Caco-2 (cell line): ENCODE measurements around the gene PDXDC1. TPM values are rescaled to one million over a fixed set of nuclear protein-coding genes. Genes with fewer than 3 reads are reported as not detected.
"Not testable (repeated sequence)": the region's sequence is repeated elsewhere in the genome, so short reads cannot be mapped to it uniquely, and the experiment has no call there.

Source experiments
- BruUV-seq: library from RNA; stranded (reverse); fragments of 400-500 nt; replicated peaks from 2 replicates; lab custom pipeline; 2021; lab: Mats Ljungman, UMichigan
- CTCF ChIA-PET: fragments of 300-600 bp; sonication (Branson Sonifier 250); formaldehyde crosslinking; loops from one replicate; lab custom pipeline; 2022; ENCODE audit warnings: antibody characterized with exemption; lab: Charles Lee
- POLR2A ChIA-PET: fragments of 300-600 bp; sonication (Branson Sonifier 250); formaldehyde crosslinking; loops from one replicate; lab custom pipeline; 2022; ENCODE audit warnings: antibody characterized with exemption; lab: Charles Lee
- DNase-seq, 2 experiments: peaks; one replicate each; pipeline versions ENCODE4 v3.0.0 to v3.0.0-alpha.2; 2020 to 2022
- H3K27me3 ChIP-seq: replicated peaks from 2 replicates; pipeline ENCODE4 v1.6.0; 2011; ENCODE audit warnings: low read length; ENCODE audit not compliant: control insufficient read depth, insufficient read depth
- H3K36me3 ChIP-seq: 2 replicates; pipeline ENCODE4 v1.5.1; 2011; ENCODE audit warnings: low read length; ENCODE audit not compliant: control insufficient read depth, insufficient read depth
- H3K4me1 ChIP-seq: fragments of 250-450 bp; sonication (Bioruptor Pico); 2 replicates; pipeline ENCODE4 v1.5.1; 2020; ENCODE audit warnings: mild to moderate bottlenecking
- H3K4me3 ChIP-seq: 2 replicates; pipeline ENCODE4 v1.5.1; 2011; ENCODE audit warnings: low read depth, mild to moderate bottlenecking, control low read depth, low read length
- H3K9me3 ChIP-seq: fragments of 250-450 bp; sonication (Bioruptor Pico); 2 replicates; pipeline ENCODE4 v1.5.1; 2020; ENCODE audit warnings: mild to moderate bottlenecking, moderate library complexity
- H3K27ac Mint-ChIP-seq: one replicate; pipeline ENCODE4 v1.8.0; 2022; ENCODE audit warnings: mixed read lengths; ENCODE audit not compliant: unreplicated experiment
- H3K27me3 Mint-ChIP-seq: one replicate; pipeline ENCODE4 v1.8.0; 2022; ENCODE audit warnings: mixed read lengths; ENCODE audit not compliant: insufficient read depth, unreplicated experiment
- H3K36me3 Mint-ChIP-seq: one replicate; pipeline ENCODE4 v1.8.0; 2022; ENCODE audit warnings: mild to moderate bottlenecking, mixed read lengths; ENCODE audit not compliant: insufficient read depth, unreplicated experiment
- H3K4me1 Mint-ChIP-seq: one replicate; pipeline ENCODE4 v1.8.0; 2022; ENCODE audit warnings: low read depth, mixed read lengths; ENCODE audit not compliant: unreplicated experiment
- H3K4me3 Mint-ChIP-seq: one replicate; pipeline ENCODE4 v1.8.0; 2022; ENCODE audit warnings: mild to moderate bottlenecking, moderate library complexity, mixed read lengths; ENCODE audit not compliant: unreplicated experiment
- H3K9me3 Mint-ChIP-seq: one replicate; pipeline ENCODE4 v1.8.0; 2022; ENCODE audit warnings: mixed read lengths; ENCODE audit not compliant: unreplicated experiment
- intact Hi-C: fragments of 100-400 bp; cut with micrococcal nuclease; formaldehyde crosslinking; loops from one replicate; pipeline ENCODE4 v1.10.0; 2022; ENCODE audit not compliant: unreplicated experiment
- total RNA-seq: library from RNA; stranded (reverse); gene quantifications from 2 replicates; pipeline ENCODE4 v1.2.3, GENCODE V29; 2022
- TF ChIP-seq, protein P1 (sequence below), 2 experiments: fragments of 200-600 bp in 1 of 2; IDR thresholded peaks; 1 replicate in 1 of 2; 2 replicates in 1 of 2; pipeline versions ENCODE4 v1.5.1 to v1.8.0; 2011 to 2022; ENCODE audit warnings: antibody characterized with exemption in 1 of 2, control low read depth in 1 of 2, inconsistent platforms in 1 of 2, low read depth in 1 of 2, low read length in 1 of 2, mild to moderate bottlenecking in 1 of 2, moderate library complexity in 1 of 2; ENCODE audit not compliant: insufficient read depth in 1 of 2, severe bottlenecking in 1 of 2, unreplicated experiment in 1 of 2

The PDXDC1 gene
- total RNA-seq, 1 experiment from 2014 or later: 139 TPM

DNA sequence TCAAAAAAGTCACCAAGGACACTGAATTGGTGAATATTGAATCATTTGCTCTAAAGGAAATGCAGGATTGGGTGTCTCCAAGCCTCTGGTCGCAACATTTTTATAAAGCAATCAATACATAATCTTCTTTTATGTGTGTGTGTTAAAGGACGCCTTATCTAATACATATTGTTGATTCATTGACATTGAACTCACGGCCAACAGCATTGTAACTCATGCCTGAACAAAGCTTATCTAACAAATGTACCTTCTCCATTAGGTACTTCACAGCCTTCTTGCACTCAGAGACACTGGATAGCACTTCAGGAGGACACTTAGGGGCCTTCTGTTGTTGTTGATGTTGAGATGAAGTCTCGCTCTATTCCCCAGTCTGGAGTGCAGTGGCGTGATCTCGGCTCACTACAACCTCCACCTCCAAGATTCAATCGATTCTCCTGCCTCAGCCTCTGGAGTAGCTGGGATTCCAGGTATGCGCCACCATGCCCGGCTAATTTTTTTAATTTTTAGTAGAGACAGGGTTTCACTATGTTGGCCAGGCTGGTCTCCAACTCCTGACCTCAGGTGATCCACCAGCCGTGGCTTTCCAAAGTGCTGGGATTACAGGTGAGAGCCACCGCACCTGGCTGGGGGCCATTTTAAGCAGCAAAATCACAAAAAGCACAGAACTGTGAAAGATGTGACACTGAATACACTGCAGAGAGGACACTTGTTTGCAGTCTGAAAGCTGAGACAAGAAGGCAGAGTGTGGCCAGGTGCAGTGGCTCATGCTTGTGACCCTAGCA, 13.2 kb upstream of the PDXDC1 start:
- TF ChIP-seq, protein P1, sequence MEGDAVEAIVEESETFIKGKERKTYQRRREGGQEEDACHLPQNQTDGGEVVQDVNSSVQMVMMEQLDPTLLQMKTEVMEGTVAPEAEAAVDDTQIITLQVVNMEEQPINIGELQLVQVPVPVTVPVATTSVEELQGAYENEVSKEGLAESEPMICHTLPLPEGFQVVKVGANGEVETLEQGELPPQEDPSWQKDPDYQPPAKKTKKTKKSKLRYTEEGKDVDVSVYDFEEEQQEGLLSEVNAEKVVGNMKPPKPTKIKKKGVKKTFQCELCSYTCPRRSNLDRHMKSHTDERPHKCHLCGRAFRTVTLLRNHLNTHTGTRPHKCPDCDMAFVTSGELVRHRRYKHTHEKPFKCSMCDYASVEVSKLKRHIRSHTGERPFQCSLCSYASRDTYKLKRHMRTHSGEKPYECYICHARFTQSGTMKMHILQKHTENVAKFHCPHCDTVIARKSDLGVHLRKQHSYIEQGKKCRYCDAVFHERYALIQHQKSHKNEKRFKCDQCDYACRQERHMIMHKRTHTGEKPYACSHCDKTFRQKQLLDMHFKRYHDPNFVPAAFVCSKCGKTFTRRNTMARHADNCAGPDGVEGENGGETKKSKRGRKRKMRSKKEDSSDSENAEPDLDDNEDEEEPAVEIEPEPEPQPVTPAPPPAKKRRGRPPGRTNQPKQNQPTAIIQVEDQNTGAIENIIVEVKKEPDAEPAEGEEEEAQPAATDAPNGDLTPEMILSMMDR (IDR thresholded peaks at IDR 0.05; ENCODE audit: insufficient read depth in 1 of 2, low read depth in 1 of 2, low read length in 1 of 2, severe bottlenecking in 1 of 2, unreplicated experiment in 1 of 2): no peak
- no peak overlapping the region for H3K27ac Mint-ChIP-seq
- Histone ChIP-seq H3K4me3 (no peak overlapping the region), H3K27me3 (no peaks in the 10 kb centered on the region), H3K9me3 (no peaks in the 10 kb centered on the region), H3K4me1 (no peaks in the 10 kb centered on the region), H3K36me3 (no peaks in the 10 kb centered on the region)
- ChIA-PET CTCF (no interaction called here), POLR2A (no interaction called here)
- BruUV-seq: no TSS peak
- no peak overlapping the region for H3K4me3 Mint-ChIP-seq
- no peaks in the 10 kb centered on the region for H3K36me3 Mint-ChIP-seq
- intact Hi-C loops: no loop called here
- no peaks in the 10 kb centered on the region for H3K4me1 Mint-ChIP-seq
- no peaks in the 10 kb centered on the region for H3K27me3 Mint-ChIP-seq
- no peak for DNase-seq
- no peaks in the 10 kb centered on the region for H3K9me3 Mint-ChIP-seq

DNA sequence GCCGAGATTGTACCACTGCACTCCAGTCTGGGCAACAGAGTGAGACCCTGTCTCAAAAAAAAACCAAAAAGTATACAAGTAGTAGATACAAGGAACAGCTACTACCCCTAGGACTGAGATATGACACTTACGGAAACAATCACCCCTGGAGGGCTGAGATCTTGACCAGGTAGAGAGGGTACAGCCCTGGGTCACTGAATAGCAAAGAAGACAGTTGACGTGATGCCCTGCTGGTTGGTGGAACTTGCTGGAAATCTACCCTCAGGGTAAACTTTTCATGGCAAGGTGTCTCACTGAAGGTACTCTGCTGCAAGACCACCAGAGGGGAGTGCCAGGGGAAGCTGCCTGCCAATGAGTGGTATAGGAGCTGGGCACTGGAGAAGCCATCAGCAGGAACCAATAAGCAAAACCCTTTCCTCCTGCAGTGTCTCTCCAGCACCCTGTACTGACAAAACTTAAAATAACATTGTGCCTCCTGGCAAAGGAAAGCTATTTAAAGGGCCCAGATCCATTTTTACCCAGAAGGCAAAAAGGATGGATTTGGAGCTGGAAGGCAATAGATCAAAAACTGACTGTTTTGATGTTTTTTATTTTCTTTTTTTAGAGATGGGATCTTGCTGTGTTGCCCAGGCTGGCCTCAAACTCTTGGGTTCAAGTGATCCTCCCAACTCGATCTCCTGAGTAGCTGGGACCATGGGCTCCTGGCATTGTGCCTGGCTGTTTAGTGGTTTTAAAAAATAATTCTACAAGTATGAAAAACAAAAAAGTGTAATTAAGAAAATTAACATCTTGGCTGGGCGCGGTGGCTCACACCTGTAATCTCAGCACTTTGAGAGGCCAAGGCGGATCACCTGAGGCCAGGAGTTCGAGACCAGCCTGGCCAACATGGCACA, 11.3 kb upstream of the PDXDC1 start:
- no peak overlapping the region for H3K4me3 ChIP-seq
- Mint-ChIP-seq H3K4me1 (no peaks in the 10 kb centered on the region), H3K27me3 (no peaks in the 10 kb centered on the region), H3K9me3 (no peaks in the 10 kb centered on the region), H3K4me3 (no peak overlapping the region), H3K27ac (no peak overlapping the region), H3K36me3 (no peaks in the 10 kb centered on the region)
- H3K9me3 ChIP-seq: no peaks in the 10 kb centered on the region
- H3K27me3 ChIP-seq: no peaks in the 10 kb centered on the region
- no peaks in the 10 kb centered on the region for H3K4me1 ChIP-seq
- intact Hi-C loops: no loop called here
- no TSS peak for BruUV-seq
- TF ChIP-seq, protein P1 (IDR thresholded peaks at IDR 0.05; ENCODE audit: insufficient read depth in 1 of 2, low read depth in 1 of 2, low read length in 1 of 2, severe bottlenecking in 1 of 2, unreplicated experiment in 1 of 2): no peak
- H3K36me3 ChIP-seq: no peaks in the 10 kb centered on the region
- ChIA-PET POLR2A (no interaction called here), CTCF (no interaction called here)
- no peak for DNase-seq

DNA sequence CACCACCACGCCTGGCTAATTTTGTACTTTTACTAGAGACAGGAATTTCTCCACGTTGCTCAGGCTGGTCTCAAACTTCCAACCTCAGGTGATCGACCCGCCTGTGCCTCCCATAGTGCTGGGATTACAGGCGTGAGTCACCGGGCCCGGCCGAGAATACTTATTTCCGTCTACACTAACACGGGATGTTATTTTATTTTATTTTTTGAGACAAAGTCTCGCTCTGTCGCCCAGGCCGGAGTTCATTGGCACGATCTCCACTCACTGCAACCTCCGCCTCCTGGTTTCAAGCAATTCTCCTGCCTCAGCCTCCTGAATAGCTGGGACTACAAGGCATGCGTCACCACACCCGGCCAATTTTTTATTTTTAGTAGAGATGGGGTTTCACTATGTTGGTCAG, 9.5 kb upstream of the PDXDC1 start:
- H3K36me3 Mint-ChIP-seq: no peaks in the 10 kb centered on the region

GRCh38 chr16:14969795-14970194, 5.0 kb upstream of the PDXDC1 start:
- POLR2A ChIA-PET, H3K4me1 Mint-ChIP-seq: not testable (repeated sequence)

More for the DNA sequence above, 9.5 kb upstream of the PDXDC1 start:
- Histone ChIP-seq H3K36me3 (no peaks in the 10 kb centered on the region), H3K9me3 (no peaks in the 10 kb centered on the region), H3K27me3 (no peaks in the 10 kb centered on the region), H3K4me1 (no peaks in the 10 kb centered on the region), H3K4me3 (no peak overlapping the region)
- no TSS peak for BruUV-seq
- CTCF ChIA-PET: no interaction called here
- no peak overlapping the region for H3K27ac Mint-ChIP-seq
- H3K4me3 Mint-ChIP-seq: no peak overlapping the region
- H3K27me3 Mint-ChIP-seq: no peaks in the 10 kb centered on the region
- TF ChIP-seq, protein P1 (IDR thresholded peaks at IDR 0.05; ENCODE audit: insufficient read depth in 1 of 2, low read depth in 1 of 2, low read length in 1 of 2, severe bottlenecking in 1 of 2, unreplicated experiment in 1 of 2): no peak
- intact Hi-C loops: no loop called here
- H3K9me3 Mint-ChIP-seq: no peaks in the 10 kb centered on the region
- no peaks in the 10 kb centered on the region for H3K4me1 Mint-ChIP-seq
- no peak for DNase-seq
- POLR2A ChIA-PET: no interaction called here

More at GRCh38 chr16:14969795-14970194, 5.0 kb upstream of the PDXDC1 start:
- H3K27me3 ChIP-seq, H3K9me3 Mint-ChIP-seq, H3K4me1 ChIP-seq, intact Hi-C loops, H3K4me3 Mint-ChIP-seq, BruUV-seq, H3K27ac Mint-ChIP-seq, H3K36me3 ChIP-seq, H3K9me3 ChIP-seq, H3K36me3 Mint-ChIP-seq, H3K4me3 ChIP-seq, H3K27me3 Mint-ChIP-seq, DNase-seq, CTCF ChIA-PET: not testable (repeated sequence)
